Colonic mucosa (tissue), 4 donors: Measurements from ENCODE around the gene JPH2. TPM values are rescaled to one million over a fixed set of nuclear protein-coding genes. Genes with fewer than 3 reads are reported as not detected.
"Not testable (repeated sequence)": the region's sequence is repeated elsewhere in the genome, so short reads cannot be mapped to it uniquely, and the experiment has no call there.

Experiments
- DNase-seq: peaks from one replicate; pipeline ENCODE4 v3.0.0-alpha.2; 2020
- H3K27ac ChIP-seq: fragments of 200-600 bp; one replicate; pipeline ENCODE4 v1.8.0; 2021
- H3K27me3 ChIP-seq: fragments of 200-600 bp; one replicate; pipeline ENCODE4 v1.8.0; 2021
- H3K36me3 ChIP-seq: fragments of 200-600 bp; one replicate; pipeline ENCODE4 v1.8.0; 2021
- H3K4me1 ChIP-seq: fragments of 200-600 bp; one replicate; pipeline ENCODE4 v1.8.0; 2021; ENCODE audit warnings: mild to moderate bottlenecking
- H3K4me3 ChIP-seq: fragments of 200-600 bp; one replicate; pipeline ENCODE4 v1.8.0; 2021
- H3K9ac ChIP-seq, 2 donors: one replicate each; pipeline ENCODE4 v1.7.0; 2013; ENCODE audit warnings: control low read depth in 2 of 2, low read depth in 2 of 2, low read length in 2 of 2
- H3K9me3 ChIP-seq: fragments of 200-600 bp; one replicate; pipeline ENCODE4 v1.8.0; 2021
- CTCF ChIP-seq: fragments of 200-600 bp; IDR thresholded peaks from one replicate; pipeline ENCODE4 v1.8.0; 2022; ENCODE audit warnings: antibody characterized with exemption, mild to moderate bottlenecking
- intact Hi-C: fragments of 100-400 bp; cut with DNase I; formaldehyde crosslinking; loops from one replicate; pipeline ENCODE4 v1.14.1; 2022
- total RNA-seq, 2 donors: library from RNA; stranded (reverse); fragmentation: NEBNext Ultra II Directional in 1 of 2; extraction: Animal tissue kit (Norgen Biotek cat#: 25700) in 1 of 2; gene quantifications; one replicate each; pipeline ENCODE4 v1.2.1, GENCODE V29; 2021
- donor health status: healthy.
- donor health status: DM: no; HTN: no; CAD: no.
- donor health status: DM: no; HTN: no; CAD: no.

The JPH2 gene
- total RNA-seq, 2 donors from 2014 or later, result 1.3 to 13.8 TPM

- intact Hi-C loops, result loop anchor here (2.0 kb wide), 1 partner anchor 74 kb away; no protein-coding TSS in a partner anchor
Observed at GRCh38 chr20:44190197-44190852, 3.3 kb upstream of the JPH2 start.

GRCh38 chr20:44188752-44189151 lies 1.8 kb upstream of the JPH2 start:
- no peak for TF ChIP-seq CTCF

More at GRCh38 chr20:44190197-44190852, 3.3 kb upstream of the JPH2 start:
- peak; percentile 75 for TF ChIP-seq CTCF
- not testable (repeated sequence) for H3K36me3 ChIP-seq, H3K27me3 ChIP-seq, H3K4me1 ChIP-seq, H3K9ac ChIP-seq, H3K9me3 ChIP-seq, H3K4me3 ChIP-seq, H3K27ac ChIP-seq
- peak; percentile 63 for DNase-seq

DNA sequence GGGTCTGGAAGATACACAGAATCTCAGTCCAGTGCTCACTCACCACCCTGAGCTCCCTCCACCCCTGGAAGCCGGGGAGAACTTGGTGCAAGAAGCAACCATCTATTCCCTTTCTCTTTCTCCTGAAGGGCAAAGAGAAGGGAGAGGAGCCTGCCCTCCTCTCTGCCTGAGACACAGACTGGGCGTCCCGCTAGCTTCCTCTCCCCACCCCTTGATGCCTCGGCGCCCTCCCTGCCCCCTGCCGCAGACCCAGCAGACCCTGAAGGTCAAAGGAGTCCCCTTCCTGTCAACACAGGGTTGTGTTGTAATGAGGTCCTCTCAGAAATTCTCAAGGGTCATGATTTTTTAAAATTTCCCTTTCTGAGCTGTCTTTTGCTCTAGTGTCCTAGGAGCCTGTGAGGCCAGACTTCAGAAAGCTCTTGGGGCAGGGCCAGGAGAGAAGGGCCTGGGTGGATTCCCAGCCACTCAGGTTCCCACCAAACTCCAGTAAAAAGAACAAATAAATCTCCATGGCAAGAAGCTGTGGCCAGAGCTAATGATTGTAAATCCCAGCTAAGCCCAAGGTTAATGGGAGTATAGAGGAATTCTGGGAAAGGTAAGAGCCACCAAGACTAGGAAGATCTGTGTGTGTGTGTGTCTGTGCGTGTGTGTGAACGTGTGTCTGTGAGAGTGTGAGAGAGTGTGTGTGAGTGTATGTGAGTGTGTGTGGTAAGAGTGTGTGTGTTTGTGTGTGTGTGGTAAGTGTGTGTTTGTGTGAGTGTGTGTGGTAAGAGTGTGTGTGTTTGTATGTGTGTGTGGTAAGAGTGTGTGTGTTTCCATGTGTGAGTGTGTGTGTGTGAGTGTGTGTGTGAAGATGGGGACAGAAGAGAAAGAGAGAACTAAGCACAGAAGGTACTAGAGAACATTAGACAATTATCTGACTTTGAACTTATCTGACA lies 1.1 kb upstream of the JPH2 start:
- Histone ChIP-seq H3K27me3 (no peaks in the 10 kb centered on the region), H3K9ac (peak overlapping the region in 1 of 2 donors; percentile 66), H3K4me3 (peak overlapping the region; percentile 35), H3K36me3 (no peaks in the 10 kb centered on the region), H3K4me1 (no peaks in the 10 kb centered on the region), H3K9me3 (no peaks in the 10 kb centered on the region), H3K27ac (peak overlapping the region; percentile 47)
- intact Hi-C loops, result loop anchor here (10.0 kb wide), 1 partner anchor 433 kb away; no protein-coding TSS in a partner anchor
- no peak for DNase-seq
- no peak for TF ChIP-seq CTCF

More at GRCh38 chr20:44188752-44189151, 1.8 kb upstream of the JPH2 start:
- intact Hi-C loops, result loop anchor here (10.0 kb wide), 1 partner anchor 434 kb away; no protein-coding TSS in a partner anchor
- Histone ChIP-seq H3K27me3 (no peaks in the 10 kb centered on the region), H3K4me3 (no peak overlapping the region), H3K4me1 (no peaks in the 10 kb centered on the region), H3K36me3 (no peaks in the 10 kb centered on the region), H3K27ac (no peak overlapping the region), H3K9me3 (no peaks in the 10 kb centered on the region), H3K9ac (no peak overlapping the region)
- DNase-seq, result no peak

GRCh38 chr20:44186674-44187053 lies 324 bp downstream of the JPH2 start:
- H3K36me3 ChIP-seq, result no peaks in the 10 kb centered on the region
- peak overlapping the region; percentile 35 for H3K4me3 ChIP-seq
- intact Hi-C loops, result loop anchor here (10.0 kb wide), 1 partner anchor 432 kb away; no protein-coding TSS in a partner anchor
- H3K27me3 ChIP-seq, result no peaks in the 10 kb centered on the region
- DNase-seq, result peak; percentile 52
- peak overlapping the region; percentile 47 for H3K27ac ChIP-seq
- TF ChIP-seq CTCF, result no peak
- peak overlapping the region; percentile 26 to 66 for H3K9ac ChIP-seq
- no peaks in the 10 kb centered on the region for H3K9me3 ChIP-seq
- H3K4me1 ChIP-seq, result no peaks in the 10 kb centered on the region

DNA sequence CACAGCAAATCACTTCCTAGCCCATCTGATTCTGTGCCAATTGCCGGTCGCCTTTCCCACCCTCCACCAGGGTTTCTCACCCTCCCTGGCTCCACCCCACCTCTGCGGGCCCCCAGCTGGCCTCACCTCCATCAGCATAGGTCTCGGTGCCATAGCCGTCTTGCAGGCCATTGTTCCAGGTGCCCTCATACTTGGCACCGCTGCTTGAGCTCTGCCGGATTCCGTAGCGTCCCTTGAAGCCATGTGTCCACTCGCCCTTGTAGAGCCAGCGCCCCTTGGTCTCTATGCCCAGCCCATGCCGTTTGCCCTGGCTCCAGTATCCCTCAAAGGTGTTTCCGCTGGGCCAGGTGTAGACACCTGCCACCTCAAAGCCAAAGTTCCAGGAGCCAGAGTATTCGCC lies 787 bp downstream of the JPH2 start:
- no peak for DNase-seq
- H3K4me1 ChIP-seq, result no peaks in the 10 kb centered on the region
- H3K9me3 ChIP-seq, result no peaks in the 10 kb centered on the region
- H3K27ac ChIP-seq, result peak overlapping the region; percentile 47
- H3K36me3 ChIP-seq, result no peaks in the 10 kb centered on the region
- intact Hi-C loops, result loop anchor here (10.0 kb wide), 1 partner anchor 431 kb away; no protein-coding TSS in a partner anchor
- peak overlapping the region in 1 of 2 donors; percentile 26 for H3K9ac ChIP-seq
- H3K4me3 ChIP-seq, result peak overlapping the region; percentile 35
- H3K27me3 ChIP-seq, result no peaks in the 10 kb centered on the region
- TF ChIP-seq CTCF, result no peak
